ENCODE measurements around the gene EGFLAM.

EGFLAM gene

GRCh38 chr5:38258319-38259061 lies at the start of gene EGFLAM:
Gene EGFLAM (plus strand): TSS chr5:38258559. CDS start chr5:38258755, 196 bp downstream.
- DNase-seq (ENCODE audit: low spot score), result no peak

- DNase-seq (ENCODE audit: low spot score), result no peak
Measured at GRCh38 chr5:38208782-38209378, 49.5 kb upstream of the EGFLAM start.

- DNase-seq (ENCODE audit: low spot score), result no peak
Measured at GRCh38 chr5:38210676-38211353, 47.5 kb upstream of the EGFLAM start.

- DNase-seq (ENCODE audit: low spot score), result no peak
Measured at GRCh38 chr5:38211354-38211710, 47.0 kb upstream of the EGFLAM start.

GRCh38 chr5:38212307-38212706 lies 46.1 kb upstream of the EGFLAM start:
- DNase-seq (ENCODE audit: low spot score), result no peak

GRCh38 chr5:38226091-38226490 lies 32.3 kb upstream of the EGFLAM start:
- DNase-seq (ENCODE audit: low spot score), result no peak

- DNase-seq (ENCODE audit: low spot score), result no peak
Measured at GRCh38 chr5:38228914-38229313, 29.4 kb upstream of the EGFLAM start.

GRCh38 chr5:38234737-38235136 lies 23.6 kb upstream of the EGFLAM start:
- DNase-seq (ENCODE audit: low spot score), result no peak

GRCh38 chr5:38237681-38238080 lies 20.7 kb upstream of the EGFLAM start:
- no peak for DNase-seq (ENCODE audit: low spot score)

GRCh38 chr5:38240212-38240611 lies 18.1 kb upstream of the EGFLAM start:
- DNase-seq (ENCODE audit: low spot score), result no peak

- no peak for DNase-seq (ENCODE audit: low spot score)
Measured at GRCh38 chr5:38241655-38242054, 16.7 kb upstream of the EGFLAM start.

- DNase-seq (ENCODE audit: low spot score), result no peak
Measured at GRCh38 chr5:38245307-38245706, 13.1 kb upstream of the EGFLAM start.

GRCh38 chr5:38249301-38249700 lies 9.1 kb upstream of the EGFLAM start:
- DNase-seq (ENCODE audit: low spot score), result no peak

GRCh38 chr5:38249812-38250211 lies 8.5 kb upstream of the EGFLAM start:
- no peak for DNase-seq (ENCODE audit: low spot score)

- no peak for DNase-seq (ENCODE audit: low spot score)
Measured at GRCh38 chr5:38250763-38251448, 7.5 kb upstream of the EGFLAM start.

GRCh38 chr5:38253759-38254158 lies 4.6 kb upstream of the EGFLAM start:
- DNase-seq (ENCODE audit: low spot score), result no peak

GRCh38 chr5:38257308-38258041 lies 884 bp upstream of the EGFLAM start:
- DNase-seq (ENCODE audit: low spot score), result no peak

GRCh38 chr5:38258042-38258318 lies 379 bp upstream of the EGFLAM start:
- DNase-seq (ENCODE audit: low spot score), result no peak

- no peak for DNase-seq (ENCODE audit: low spot score)
Measured at GRCh38 chr5:38259062-38259808, 876 bp downstream of the EGFLAM start.

- no peak for DNase-seq (ENCODE audit: low spot score)
Measured at GRCh38 chr5:38259809-38260160, 1.4 kb downstream of the EGFLAM start.

GRCh38 chr5:38263983-38264382 lies 5.6 kb downstream of the EGFLAM start:
- DNase-seq (ENCODE audit: low spot score), result no peak

Data from CD4-positive, alpha-beta T cell treated with Interleukin-2 at 100 ng/mL for 4 hours (primary cell).